MM.1S (cell line): Measurements from ENCODE around the gene CHERP.

ENCODE experiments used
- CTCF ChIP-seq: fragments of 300-600 bp; sonication (generic); IDR thresholded peaks from 2 replicates; pipeline ENCODE4 v1.5.1; 2016; ENCODE audit warnings: antibody characterized with exemption, low read length, mixed read lengths
- EZH2phosphoT487 ChIP-seq: fragments of 300-600 bp; sonication (generic); IDR thresholded peaks from 2 replicates; pipeline ENCODE4 v1.6.1; 2018; ENCODE audit warnings: antibody characterized with exemption, low read length

GRCh38 chr19:16532440-16533234 lies 9.6 kb downstream of the CHERP start:
- TF ChIP-seq CTCF (no peak), EZH2phosphoT487 (no peak)
